Measurements from ENCODE around the gene C3orf52. TPM values are rescaled to one million over a fixed set of nuclear protein-coding genes. Genes with fewer than 3 reads are reported as not detected.

C3orf52 gene
- total and polyA plus RNA-seq, 10 of the 15 experiments (the other 5 are each of a cell fraction or from before 2014, with no cell fraction given) = 0.15 to 1.9 (median 0.73) TPM

- TF ChIP-seq PKNOX1 (IDR thresholded peaks at IDR 0.05) = peak; percentile 32; the same call in 1 of the 2 replicates
- 0 out of 2 replicates have a peak, but pooled peaks have one; percentile 19 for TF ChIP-seq POLR2AphosphoS2 (IDR thresholded peaks at IDR 0.05; ENCODE audit: low read depth, low read length)
- TF ChIP-seq REST (IDR thresholded peaks at IDR 0.05; ENCODE audit: low read depth, low read length) = no peak
- no peak for TF ChIP-seq EZH2 (IDR thresholded peaks at IDR 0.05; ENCODE audit: borderline replicate concordance, control insufficient read depth, low read depth, low read length)
- no peak for TF ChIP-seq RCOR1 (conservative IDR thresholded peaks at IDR 0.05; ENCODE audit: low read depth, low read length)
- peak; percentile 35; the same call in 1 of the 2 replicates for TF ChIP-seq POLR2AphosphoS5 (IDR thresholded peaks at IDR 0.05; ENCODE audit: low read length)
Observed at GRCh38 chr3:112124907-112125607, 38.9 kb downstream of the C3orf52 start (continued).
